Loucy (cell line): ENCODE measurements around the gene RPIA.

Experiments
- H2AFZ ChIP-seq: fragments of 200-600 bp; sonication (generic); 2 replicates; pipeline ENCODE4 v1.6.0; 2016; ENCODE audit warnings: antibody characterized with exemption, mild to moderate bottlenecking, low read length, moderate library complexity
- H3F3A ChIP-seq: fragments of 200-600 bp; 2 replicates; pipeline ENCODE4 v1.6.0; 2016; ENCODE audit warnings: antibody characterized with exemption, low read depth, mild to moderate bottlenecking
- H3K27me3 ChIP-seq: fragments of 200-600 bp; sonication (generic); 2 replicates; pipeline ENCODE4 v1.6.1; 2014; ENCODE audit warnings: low read length, mild to moderate bottlenecking; ENCODE audit not compliant: insufficient read depth, poor library complexity, severe bottlenecking
- H3K36me3 ChIP-seq: fragments of 200-600 bp; sonication (generic); 2 replicates; pipeline ENCODE4 v1.6.1; 2016; ENCODE audit warnings: low read length; ENCODE audit not compliant: insufficient read depth
- H3K4me1 ChIP-seq: fragments of 200-600 bp; sonication (generic); 2 replicates; pipeline ENCODE4 v1.5.1; 2014; ENCODE audit warnings: low read length, mild to moderate bottlenecking; ENCODE audit not compliant: insufficient read depth, poor library complexity, severe bottlenecking
- H3K4me2 ChIP-seq: fragments of 200-600 bp; sonication (generic); 2 replicates; pipeline ENCODE4 v1.6.0; 2014; ENCODE audit warnings: antibody characterized with exemption, low read length, low read depth, mild to moderate bottlenecking; ENCODE audit not compliant: poor library complexity, severe bottlenecking
- H3K4me3 ChIP-seq: fragments of 200-600 bp; sonication (generic); 2 replicates; pipeline ENCODE4 v1.5.1; 2014; ENCODE audit warnings: low read length, mild to moderate bottlenecking, mixed read lengths; ENCODE audit not compliant: poor library complexity, severe bottlenecking
- H3K79me2 ChIP-seq: fragments of 200-600 bp; sonication (generic); 2 replicates; pipeline ENCODE4 v1.6.1; 2014; ENCODE audit warnings: low read length; ENCODE audit not compliant: insufficient read depth
- H3K9ac ChIP-seq: fragments of 200-600 bp; sonication (generic); 2 replicates; pipeline ENCODE4 v1.6.0; 2014; ENCODE audit warnings: mild to moderate bottlenecking, low read depth, low read length, moderate library complexity; ENCODE audit not compliant: poor library complexity, severe bottlenecking
- H3K9me2 ChIP-seq: fragments of 200-600 bp; sonication (generic); replicated peaks from 2 replicates; pipeline ENCODE4 v1.6.1; 2016; ENCODE audit warnings: low read depth, low read length, mixed read lengths
- H3K9me3 ChIP-seq: fragments of 200-600 bp; sonication (generic); 2 replicates; pipeline ENCODE4 v1.6.1; 2014; ENCODE audit warnings: mild to moderate bottlenecking, antibody characterized with exemption, low read length, low read depth; ENCODE audit not compliant: insufficient read depth
- H4K20me1 ChIP-seq: fragments of 200-600 bp; sonication (generic); 2 replicates; pipeline ENCODE4 v1.6.0; 2014; ENCODE audit warnings: antibody characterized with exemption, low read length, mild to moderate bottlenecking; ENCODE audit not compliant: insufficient read depth, poor library complexity, severe bottlenecking
- CTCF ChIP-seq: fragments of 200-600 bp; sonication (generic); conservative IDR thresholded peaks from 2 replicates; pipeline ENCODE4 v1.5.1; 2014; ENCODE audit warnings: mild to moderate bottlenecking, antibody characterized with exemption, low read length
- EZH2phosphoT487 ChIP-seq: fragments of 200-600 bp; IDR thresholded peaks from 2 replicates; pipeline ENCODE4 v1.6.1; 2018; ENCODE audit warnings: antibody characterized with exemption, mild to moderate bottlenecking, moderate library complexity, borderline replicate concordance

RPIA gene

GRCh38 chr2:88707003-88707402 is 15.5 kb downstream of the RPIA start:
- no peaks in the 10 kb centered on the region; the same call in 1 of the 2 replicates for H3K9me3 ChIP-seq
- H3K4me3 ChIP-seq = no peak overlapping the region
- peaks cover 5% of the 10 kb centered on the region; the same call in 1 of the 2 replicates for H3K79me2 ChIP-seq
- no peaks in the 10 kb centered on the region for H4K20me1 ChIP-seq
- no peaks in the 10 kb centered on the region for H3K4me1 ChIP-seq
- H2AFZ ChIP-seq = no peak overlapping the region
- H3K4me2 ChIP-seq = no peak overlapping the region
- H3K27me3 ChIP-seq = no peaks in the 10 kb centered on the region
- H3F3A ChIP-seq = no peaks in the 10 kb centered on the region
- no peaks in the 10 kb centered on the region for H3K9me2 ChIP-seq
- H3K36me3 ChIP-seq = peaks cover 30% of the 10 kb centered on the region; the same call in 1 of the 2 replicates
- H3K9ac ChIP-seq = no peak overlapping the region
- TF ChIP-seq CTCF (no peak), EZH2phosphoT487 (no peak)

GRCh38 chr2:88709181-88709631 is 17.7 kb downstream of the RPIA start:
- H3K4me2 ChIP-seq = no peak overlapping the region
- no peaks in the 10 kb centered on the region; the same call in 1 of the 2 replicates for H3K9me3 ChIP-seq
- H3K4me1 ChIP-seq = no peaks in the 10 kb centered on the region
- peaks cover 14% of the 10 kb centered on the region; the same call in 1 of the 2 replicates for H3K36me3 ChIP-seq
- H3F3A ChIP-seq = no peaks in the 10 kb centered on the region
- H3K4me3 ChIP-seq = no peak overlapping the region
- TF ChIP-seq EZH2phosphoT487 (no peak), CTCF (no peak)
- no peaks in the 10 kb centered on the region for H3K27me3 ChIP-seq
- H3K9ac ChIP-seq = no peak overlapping the region
- H3K9me2 ChIP-seq = no peaks in the 10 kb centered on the region
- no peaks in the 10 kb centered on the region for H4K20me1 ChIP-seq
- H2AFZ ChIP-seq = no peak overlapping the region
- peaks cover 21% of the 10 kb centered on the region; the same call in 1 of the 2 replicates for H3K79me2 ChIP-seq

GRCh38 chr2:88711289-88711688 is 19.8 kb downstream of the RPIA start:
- H3K9ac ChIP-seq = no peak overlapping the region
- no peaks in the 10 kb centered on the region for H3F3A ChIP-seq
- no peaks in the 10 kb centered on the region for H4K20me1 ChIP-seq
- no peaks in the 10 kb centered on the region for H3K4me1 ChIP-seq
- H3K4me3 ChIP-seq = no peak overlapping the region
- no peaks in the 10 kb centered on the region for H3K9me3 ChIP-seq
- no peak for TF ChIP-seq EZH2phosphoT487
- TF ChIP-seq CTCF = no peak
- no peaks in the 10 kb centered on the region for H3K9me2 ChIP-seq
- peaks cover 36% of the 10 kb centered on the region; the same call in 1 of the 2 replicates for H3K79me2 ChIP-seq
- H3K4me2 ChIP-seq = no peak overlapping the region
- H3K36me3 ChIP-seq = peaks cover 5% of the 10 kb centered on the region; the same call in 1 of the 2 replicates
- no peaks in the 10 kb centered on the region for H3K27me3 ChIP-seq
- no peak overlapping the region for H2AFZ ChIP-seq
